Fibroblast of upper back skin (primary cell): ENCODE results near the gene HOOK1.
A peak's percentile ranks its signal among the peaks of the same experiment; 100 is the strongest.

ENCODE experiments used
- DNase-seq: peaks from one replicate; pipeline ENCODE4 v3.0.0-alpha.2; 2013

Gene HOOK1

GRCh38 chr1:59814901-59815825 is at the start of gene HOOK1:
TSS of gene HOOK1 (plus strand) at chr1:59814949. CDS start at chr1:59815118, 169 bp downstream.
- no peak for DNase-seq

DNA sequence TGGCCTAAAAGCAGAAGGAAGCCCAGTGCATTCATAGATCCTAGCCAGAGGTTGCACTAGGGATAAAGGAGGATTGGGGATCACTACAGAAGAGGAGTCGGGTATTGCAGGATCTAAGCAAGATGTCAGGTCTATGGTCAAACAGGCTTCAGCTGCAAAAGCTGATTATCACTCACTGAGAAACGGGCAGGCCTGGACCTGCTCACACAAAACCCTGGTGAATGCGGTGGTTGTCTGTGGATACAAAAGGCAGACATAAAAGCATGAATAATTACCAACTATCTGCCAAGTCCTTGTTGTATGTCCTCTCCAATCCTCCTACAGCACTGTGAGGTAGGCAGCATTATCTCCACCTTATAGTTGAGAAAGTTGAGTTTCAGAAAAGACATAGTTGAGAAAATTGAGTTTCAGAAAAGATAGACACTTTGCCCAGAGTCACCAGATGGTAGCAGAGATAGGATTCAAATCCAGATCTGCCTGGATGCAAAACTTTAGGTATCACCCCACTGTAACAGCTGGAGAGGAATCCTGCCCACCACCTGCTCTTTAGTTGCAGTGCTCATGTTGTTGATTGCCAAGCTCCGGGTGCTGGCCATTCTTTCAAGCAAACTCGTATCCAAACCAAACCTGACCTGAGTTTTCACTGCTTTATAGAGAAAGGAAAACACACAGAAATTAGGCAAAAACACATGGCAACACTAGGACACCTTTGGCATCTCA is 49.6 kb upstream of the HOOK1 start:
- DNase-seq: no peak

DNA sequence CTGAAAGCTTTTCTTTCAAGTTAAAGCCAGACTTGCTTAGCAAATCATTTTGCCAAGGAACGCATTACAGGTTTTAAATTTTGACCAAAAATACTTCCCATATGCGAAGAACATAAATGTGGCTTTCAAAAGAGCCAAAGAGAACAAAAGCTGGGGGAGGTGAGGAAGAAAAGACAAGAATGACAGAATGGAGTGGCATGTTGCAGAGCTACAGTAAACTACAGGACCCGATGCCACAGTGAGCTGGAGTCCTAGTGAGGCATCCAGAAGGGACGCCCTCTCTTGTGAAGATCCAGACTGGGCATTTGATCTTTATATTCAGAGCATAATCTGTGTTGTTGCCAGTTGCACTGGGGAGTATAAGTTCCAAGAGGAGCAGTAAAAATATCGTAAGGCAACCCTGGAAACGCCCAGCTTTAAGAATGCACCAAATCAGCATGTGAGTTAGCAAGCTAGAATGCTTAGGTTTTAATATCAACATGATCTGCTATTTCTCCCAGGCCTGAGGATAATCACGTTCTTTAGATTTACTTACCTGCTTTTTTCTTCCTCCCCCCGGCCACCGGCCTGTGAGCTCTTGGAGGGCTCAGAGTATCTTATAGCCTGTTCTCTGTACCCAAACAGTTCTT is 48.4 kb upstream of the HOOK1 start:
- DNase-seq: peak; percentile 22

- peak; percentile 32 for DNase-seq
Observed at GRCh38 chr1:59767119-59767518, 47.6 kb upstream of the HOOK1 start.

GRCh38 chr1:59768792-59769735 is 45.7 kb upstream of the HOOK1 start:
- no peak for DNase-seq

DNA sequence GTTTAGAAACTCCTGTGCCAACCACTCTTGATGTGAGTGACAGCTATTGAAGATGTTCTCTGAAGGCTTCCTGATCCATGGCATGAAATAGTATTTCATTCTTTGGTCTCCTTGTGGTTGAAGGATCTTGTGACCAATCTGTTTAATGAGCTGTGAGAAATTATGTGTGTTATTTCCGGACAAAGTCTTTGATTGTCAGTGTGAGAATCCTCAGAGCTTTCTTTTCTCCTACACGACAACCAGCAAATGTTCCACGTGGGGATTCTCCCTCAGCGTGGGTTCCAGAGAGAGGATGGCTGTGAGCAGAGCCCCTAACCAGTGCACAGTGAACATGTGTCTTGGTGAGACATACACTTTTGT is 45.0 kb upstream of the HOOK1 start:
- DNase-seq: no peak

GRCh38 chr1:59771361-59771760 is 43.4 kb upstream of the HOOK1 start:
- no peak for DNase-seq

GRCh38 chr1:59775480-59775879 is 39.3 kb upstream of the HOOK1 start:
- DNase-seq: no peak

- peak; percentile 77 for DNase-seq
Observed at GRCh38 chr1:59776960-59777852, 37.5 kb upstream of the HOOK1 start.

DNA sequence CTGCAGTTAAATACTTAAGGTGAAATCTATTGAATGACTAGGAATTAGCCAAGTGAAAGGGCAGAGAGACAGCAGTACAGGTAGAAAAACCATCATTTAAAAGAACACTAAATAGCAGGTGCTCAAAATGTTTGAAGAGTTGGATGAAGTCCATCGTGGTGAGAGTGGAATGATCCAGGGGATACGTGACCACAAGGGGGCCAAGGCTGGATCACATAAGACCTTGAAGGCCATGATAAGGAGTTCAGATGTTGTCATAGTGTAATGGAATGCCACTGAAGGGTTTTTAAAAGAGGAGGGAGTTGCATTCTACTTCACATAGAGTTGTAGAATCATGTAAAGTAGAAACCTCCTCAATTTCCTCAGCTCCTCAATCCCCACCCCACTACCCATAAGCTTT is 34.8 kb upstream of the HOOK1 start:
- DNase-seq: no peak

GRCh38 chr1:59788825-59789224 is 25.9 kb upstream of the HOOK1 start:
- no peak for DNase-seq

GRCh38 chr1:59798600-59798999 is 16.1 kb upstream of the HOOK1 start:
- no peak for DNase-seq

DNA sequence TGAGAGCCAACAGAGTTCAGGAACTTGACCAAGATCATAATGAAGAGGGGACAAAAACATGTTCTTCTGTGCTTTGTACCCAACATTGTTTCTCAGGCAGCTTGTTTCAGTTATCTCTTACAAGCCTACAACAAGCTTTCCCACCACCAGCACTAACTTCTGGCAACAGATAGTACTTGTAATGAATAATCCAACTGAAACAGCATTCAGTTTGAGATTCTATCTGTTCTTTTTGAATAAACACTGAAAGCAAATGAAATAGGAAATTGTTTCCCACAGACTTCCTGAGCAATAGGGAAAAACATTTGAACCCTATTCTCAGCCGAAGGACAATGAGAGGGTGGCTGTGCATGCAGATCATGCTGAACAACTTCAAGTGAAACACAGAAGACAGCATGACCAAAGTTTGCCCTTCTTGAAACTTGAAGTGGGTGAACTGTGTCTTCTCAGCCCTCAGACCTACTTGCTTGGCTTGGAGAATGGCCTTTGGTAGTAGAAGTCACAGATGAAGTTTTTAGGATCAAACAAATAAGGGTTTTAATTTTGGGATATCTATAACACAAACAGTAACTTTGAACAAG is 11.2 kb upstream of the HOOK1 start:
- DNase-seq: no peak

DNA sequence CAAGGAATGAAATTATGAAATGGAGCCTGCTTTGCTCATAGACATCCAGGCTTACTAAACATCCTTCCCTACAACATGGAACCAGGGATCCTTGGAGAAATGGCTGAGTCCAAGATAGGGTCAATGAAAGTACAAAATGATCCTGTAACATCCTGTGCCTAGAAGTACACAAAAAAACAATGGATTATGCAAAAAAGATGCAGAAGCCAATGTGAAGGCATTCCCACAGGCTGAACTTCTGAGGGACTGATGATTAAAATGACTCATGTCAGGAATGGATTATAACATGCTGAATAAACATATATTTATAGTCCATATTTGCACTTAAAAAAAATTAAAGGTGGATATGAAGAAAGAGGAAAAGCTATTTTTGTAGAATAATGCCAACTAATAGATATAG is 10.4 kb upstream of the HOOK1 start:
- DNase-seq: no peak

DNA sequence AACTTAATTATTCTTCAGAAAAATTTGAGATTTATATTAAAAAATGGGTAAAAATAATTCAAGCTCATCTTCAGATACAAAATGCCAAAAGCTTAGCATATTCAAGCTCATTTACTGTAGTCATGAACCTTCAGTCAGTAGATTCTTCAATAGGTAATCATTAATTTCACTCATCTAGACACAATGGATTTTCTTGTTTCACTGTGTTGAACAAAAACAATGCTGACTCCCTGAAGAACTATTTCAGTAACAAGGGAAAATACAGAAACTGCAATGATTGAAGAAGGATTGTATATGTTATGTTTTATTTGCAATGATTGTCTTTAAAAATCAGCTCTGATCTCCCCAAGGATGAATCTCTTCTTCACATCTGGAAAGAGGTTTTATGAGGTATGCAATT is 9.2 kb upstream of the HOOK1 start:
- no peak for DNase-seq

GRCh38 chr1:59814180-59814900 is 409 bp upstream of the HOOK1 start:
- DNase-seq: no peak

DNA sequence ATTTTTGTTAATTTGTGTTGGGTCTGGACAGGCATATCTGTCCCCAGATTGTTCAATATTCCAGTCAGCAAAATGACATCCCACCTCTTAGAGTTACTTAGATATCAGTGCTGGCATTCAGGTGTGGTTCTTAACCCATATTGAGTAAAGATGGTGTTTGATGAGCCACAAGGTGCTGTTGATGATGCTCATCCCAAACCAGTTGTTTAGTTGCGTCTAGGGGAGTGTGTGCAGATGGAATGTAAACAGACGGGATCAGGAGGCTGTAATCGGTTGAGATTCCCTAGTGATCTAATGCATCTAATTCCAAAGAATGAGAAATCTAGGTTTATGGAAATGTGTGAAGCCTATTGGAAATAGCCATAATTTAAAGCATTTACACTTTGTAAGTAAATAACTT is 1.1 kb downstream of the HOOK1 start:
- DNase-seq: no peak

GRCh38 chr1:59816318-59816878 is 1.6 kb downstream of the HOOK1 start:
- no peak for DNase-seq

DNA sequence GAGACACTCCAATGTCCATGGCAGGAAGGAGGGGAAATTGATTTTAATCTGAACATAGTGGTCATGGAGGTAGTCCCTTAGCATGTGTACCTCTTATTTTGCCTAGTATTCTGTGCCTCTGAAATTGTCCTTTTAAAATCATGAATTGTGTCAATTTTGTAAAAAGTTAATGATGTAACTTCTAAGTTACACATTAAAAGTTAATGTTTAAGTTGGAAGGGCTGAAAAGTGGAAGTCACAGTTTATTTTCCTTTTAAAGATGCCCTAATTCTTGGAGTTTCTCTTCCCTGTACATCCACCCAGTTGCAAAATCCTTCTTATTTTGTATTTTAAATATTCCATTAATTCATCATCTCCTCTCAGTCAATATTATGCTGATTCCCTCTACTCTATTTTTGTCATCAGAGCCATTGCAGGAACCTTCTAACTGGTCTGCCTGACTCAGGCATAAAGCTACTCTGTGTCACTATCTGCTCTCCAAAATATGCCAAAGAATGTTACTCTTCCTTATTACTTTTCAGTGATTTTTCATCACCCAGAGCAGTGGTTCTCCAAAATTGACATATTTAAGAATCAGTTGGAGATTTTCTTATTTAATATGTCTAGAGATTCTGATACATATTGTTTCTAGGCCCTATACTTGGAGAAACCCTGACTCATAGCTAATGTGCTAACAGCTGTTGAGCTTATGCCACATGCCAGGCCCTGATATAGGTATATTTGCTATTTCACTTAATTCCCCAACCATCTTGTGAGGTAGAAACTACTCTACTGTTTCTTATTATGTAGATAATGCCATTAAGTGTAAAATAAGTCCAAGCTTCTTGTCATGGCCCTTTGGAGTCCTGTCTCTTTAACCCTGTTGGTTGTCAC is 5.1 kb downstream of the HOOK1 start:
- DNase-seq: no peak
